ENCODE data around the gene PAX4.

Gene PAX4

DNA sequence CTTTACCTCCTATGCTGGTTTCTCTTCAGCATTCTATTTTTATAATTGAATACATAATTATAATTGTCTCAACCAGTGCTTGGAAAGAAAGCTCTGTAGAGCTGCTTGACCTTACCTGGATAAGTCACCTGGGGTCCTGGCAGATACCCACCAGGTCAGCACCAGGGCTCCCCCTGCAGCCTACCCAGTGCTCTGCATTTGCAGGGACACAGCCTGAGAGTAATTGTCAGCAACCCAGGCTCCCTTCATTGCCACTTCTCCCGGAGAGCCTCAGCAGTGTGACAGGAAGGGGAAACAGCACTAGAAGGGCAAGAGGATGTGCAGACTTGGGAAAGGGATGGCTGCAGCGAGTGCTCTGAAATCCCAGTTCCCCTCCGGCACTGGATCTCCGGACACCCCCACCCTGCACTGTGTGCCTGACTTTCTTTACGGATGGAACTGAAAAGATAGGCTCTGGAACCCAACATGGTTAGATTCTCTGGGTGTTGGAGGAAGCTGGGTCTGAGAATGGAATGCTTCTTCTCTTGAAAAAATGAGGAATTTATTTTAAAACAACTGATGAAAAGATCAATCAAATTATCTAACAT lies 11.4 kb upstream of the PAX4 start:
- DNase-seq (ENCODE audit: low read depth) = no peak
- no peak overlapping the region for H3K4me3 ChIP-seq (ENCODE audit: low read depth, low read length)
- TF ChIP-seq, protein P1, sequence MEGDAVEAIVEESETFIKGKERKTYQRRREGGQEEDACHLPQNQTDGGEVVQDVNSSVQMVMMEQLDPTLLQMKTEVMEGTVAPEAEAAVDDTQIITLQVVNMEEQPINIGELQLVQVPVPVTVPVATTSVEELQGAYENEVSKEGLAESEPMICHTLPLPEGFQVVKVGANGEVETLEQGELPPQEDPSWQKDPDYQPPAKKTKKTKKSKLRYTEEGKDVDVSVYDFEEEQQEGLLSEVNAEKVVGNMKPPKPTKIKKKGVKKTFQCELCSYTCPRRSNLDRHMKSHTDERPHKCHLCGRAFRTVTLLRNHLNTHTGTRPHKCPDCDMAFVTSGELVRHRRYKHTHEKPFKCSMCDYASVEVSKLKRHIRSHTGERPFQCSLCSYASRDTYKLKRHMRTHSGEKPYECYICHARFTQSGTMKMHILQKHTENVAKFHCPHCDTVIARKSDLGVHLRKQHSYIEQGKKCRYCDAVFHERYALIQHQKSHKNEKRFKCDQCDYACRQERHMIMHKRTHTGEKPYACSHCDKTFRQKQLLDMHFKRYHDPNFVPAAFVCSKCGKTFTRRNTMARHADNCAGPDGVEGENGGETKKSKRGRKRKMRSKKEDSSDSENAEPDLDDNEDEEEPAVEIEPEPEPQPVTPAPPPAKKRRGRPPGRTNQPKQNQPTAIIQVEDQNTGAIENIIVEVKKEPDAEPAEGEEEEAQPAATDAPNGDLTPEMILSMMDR (conservative IDR thresholded peaks at IDR 0.05; ENCODE audit: low read depth, low read length) = peak; percentile 58

DNA sequence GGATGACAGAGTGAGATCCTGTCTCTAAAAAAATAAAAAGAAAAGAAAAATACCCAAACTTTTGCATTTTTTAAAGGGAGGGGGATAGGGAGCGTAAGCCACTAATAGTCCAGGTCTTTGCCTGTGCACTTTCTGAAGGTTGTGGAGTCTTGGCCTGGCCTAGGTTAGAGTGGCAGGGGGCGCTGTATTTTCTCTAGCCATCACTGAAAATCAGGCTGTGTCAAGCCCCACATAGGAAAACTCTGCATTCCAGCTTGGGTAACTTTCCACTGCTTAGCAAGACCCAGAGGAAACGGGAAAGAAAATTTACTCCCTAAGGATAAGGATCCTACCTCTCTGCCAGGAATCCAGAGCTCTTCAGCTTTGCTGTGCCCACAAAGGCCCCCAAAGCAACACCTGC lies 10.5 kb upstream of the PAX4 start:
- TF ChIP-seq, protein P1 (conservative IDR thresholded peaks at IDR 0.05; ENCODE audit: low read depth, low read length) = peak; percentile 21
- DNase-seq (ENCODE audit: low read depth) = no peak
- no peak overlapping the region for H3K4me3 ChIP-seq (ENCODE audit: low read depth, low read length)

DNA sequence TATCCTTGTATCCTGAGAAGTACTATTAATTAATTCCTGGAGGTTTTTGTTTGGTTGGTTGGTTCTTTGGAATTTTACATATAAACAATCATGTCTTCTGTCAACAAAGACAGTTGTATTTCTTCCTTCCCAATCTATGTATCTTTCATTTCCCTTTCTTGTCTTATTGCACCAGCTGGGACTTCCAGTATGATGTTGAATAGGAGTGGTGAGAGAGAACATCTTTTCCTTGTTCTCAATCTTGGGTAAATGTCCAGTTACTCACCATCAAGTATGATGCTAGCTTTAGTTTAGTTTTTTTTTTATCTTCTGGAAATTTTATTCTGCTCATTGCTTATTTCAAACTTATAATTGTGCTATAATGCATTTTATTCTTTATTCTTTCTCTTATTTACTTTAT lies 7.4 kb upstream of the PAX4 start:
- TF ChIP-seq, protein P1 (conservative IDR thresholded peaks at IDR 0.05; ENCODE audit: low read depth, low read length) = no peak
- no peak overlapping the region for H3K4me3 ChIP-seq (ENCODE audit: low read depth, low read length)
- DNase-seq (ENCODE audit: low read depth) = no peak

DNA sequence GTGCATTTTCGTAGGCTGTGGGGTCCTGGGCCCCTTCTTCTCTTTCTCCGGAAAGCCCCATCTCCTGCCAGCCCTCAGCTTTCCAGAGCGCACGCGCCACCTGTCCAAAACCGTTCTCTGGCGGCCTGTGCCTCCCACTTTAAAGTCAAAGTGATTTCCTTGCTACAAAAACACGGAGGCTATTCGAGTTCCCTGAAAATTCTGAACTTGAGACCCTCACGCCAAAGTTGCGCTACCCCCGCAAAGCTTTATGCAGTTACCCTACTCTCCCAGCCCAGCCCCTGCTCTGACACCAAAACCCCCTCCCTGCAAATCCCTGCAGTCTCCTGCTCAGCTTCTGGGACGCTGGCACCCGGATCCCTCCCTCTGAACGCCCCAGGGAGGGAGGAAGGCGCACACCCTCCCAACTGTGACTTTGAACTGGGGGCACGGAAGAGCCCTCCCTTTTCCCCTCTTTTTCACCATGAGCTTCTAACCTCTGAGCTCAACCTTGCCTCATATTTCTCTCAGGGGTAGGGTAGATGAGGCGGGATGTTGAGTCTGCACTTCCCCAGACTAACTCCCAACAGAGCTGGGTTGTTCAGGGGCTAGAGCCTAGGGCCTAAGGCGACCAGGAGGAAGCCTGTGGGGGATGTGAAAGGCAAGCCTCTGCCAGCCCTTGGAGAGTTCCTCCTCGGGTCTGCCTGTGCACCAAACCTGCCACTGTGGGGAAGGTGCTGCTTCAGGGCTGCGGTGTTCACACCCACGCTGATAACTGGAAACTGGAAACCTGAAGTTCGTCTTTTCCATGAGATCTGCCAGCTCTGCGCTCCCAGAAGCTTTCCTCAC lies 2.7 kb upstream of the PAX4 start:
- no peak overlapping the region for H3K4me3 ChIP-seq (ENCODE audit: low read depth, low read length)
- TF ChIP-seq, protein P1 (conservative IDR thresholded peaks at IDR 0.05; ENCODE audit: low read depth, low read length) = no peak
- DNase-seq (ENCODE audit: low read depth) = no peak

DNA sequence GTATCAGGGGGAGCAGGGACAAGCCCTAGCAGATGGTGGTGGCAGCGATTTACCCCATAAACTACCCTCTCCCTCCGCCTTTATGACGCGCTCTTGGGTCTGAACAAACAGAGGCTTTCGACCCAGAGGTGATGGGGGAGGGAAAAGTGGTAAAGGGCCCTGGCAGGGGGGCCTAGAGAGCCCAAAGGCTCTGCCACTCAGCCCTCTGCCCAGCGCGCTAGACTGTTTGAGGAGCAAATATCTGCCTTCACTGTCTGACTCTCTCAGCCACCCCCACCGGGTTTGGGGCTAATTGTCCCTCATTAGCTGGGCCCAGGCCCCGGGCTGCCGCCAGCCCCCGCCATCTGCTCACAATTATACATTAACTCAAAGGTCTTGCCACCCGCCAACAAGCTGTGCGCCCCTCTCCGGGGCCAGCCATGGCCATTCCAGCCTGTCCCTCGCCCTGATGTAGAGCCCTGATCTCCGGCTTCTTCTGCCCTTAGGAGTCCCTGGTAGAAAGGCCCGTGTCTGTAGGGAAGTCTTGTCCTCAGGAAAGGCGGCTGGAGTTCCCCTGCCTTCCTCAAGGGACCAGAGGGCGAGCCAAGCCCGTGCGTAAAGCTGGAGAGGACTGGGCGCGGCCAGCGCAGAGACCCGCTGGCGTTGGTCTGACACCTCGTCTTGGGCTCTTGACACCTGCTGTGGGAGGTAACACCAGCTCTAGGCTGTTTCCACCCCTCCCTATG lies 1.9 kb upstream of the PAX4 start:
- TF ChIP-seq, protein P1 (conservative IDR thresholded peaks at IDR 0.05; ENCODE audit: low read depth, low read length) = no peak
- H3K4me3 ChIP-seq (ENCODE audit: low read depth, low read length) = no peak overlapping the region
- DNase-seq (ENCODE audit: low read depth) = no peak

DNA sequence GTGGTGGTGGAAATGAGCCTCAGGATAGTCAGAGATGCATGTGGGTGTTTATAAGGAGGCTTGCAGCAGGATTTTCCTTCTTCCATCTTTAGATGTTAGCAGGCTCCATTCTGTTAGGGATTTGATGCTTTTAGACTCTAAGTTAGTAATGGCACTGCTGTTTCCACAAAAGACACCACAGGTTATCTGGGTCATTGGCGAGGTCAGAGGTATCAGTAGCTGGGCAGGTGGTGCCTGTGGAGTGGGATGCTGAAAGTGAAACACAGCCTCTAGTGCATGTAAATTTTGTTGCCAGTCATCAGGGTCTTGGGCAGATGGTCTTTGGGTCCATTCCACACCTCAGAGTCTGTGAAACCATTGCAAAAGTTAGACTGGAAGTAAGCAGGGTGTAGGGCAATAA lies 833 bp upstream of the PAX4 start:
- TF ChIP-seq, protein P1 (conservative IDR thresholded peaks at IDR 0.05; ENCODE audit: low read depth, low read length) = no peak
- DNase-seq (ENCODE audit: low read depth) = no peak
- H3K4me3 ChIP-seq (ENCODE audit: low read depth, low read length) = no peak overlapping the region

Measured in choroid plexus epithelial cell (primary cell).